Naive thymus-derived CD8-positive, alpha-beta T cell (primary cell): ENCODE measurements around the gene ABCD1. TPM values are rescaled to one million over a fixed set of nuclear protein-coding genes. Genes with fewer than 3 reads are reported as not detected.

Experiments
- ATAC-seq, 2 donors: fragments of 150-1000 bp; cut with Tn5 transposase in 1 of 2; sonication (Bioruptor Pico), chemical (Tn5 transposase) in 1 of 2; 1 replicate in 1 of 2; 2 replicates in 1 of 2; pipeline ENCODE4 v1.10.0; 2021; ENCODE audit warnings: mild to moderate bottlenecking in 2 of 2, moderate library complexity in 2 of 2
- POLR2A ChIA-PET: fragments of 350-600 bp; sonication (Branson Sonifier 250); formaldehyde crosslinking; loops from one replicate; lab custom pipeline; 2021; ENCODE audit warnings: antibody characterized with exemption; lab: Charles Lee
- DNase-seq, 10 donors: peaks; one replicate each; pipeline versions ENCODE4 v3.0.0 to v3.0.0-alpha.2; 2020 to 2022
- H3K27ac Mint-ChIP-seq, 10 donors: one replicate each; pipeline ENCODE4 v1.8.0; 2020 to 2022; ENCODE audit warnings: mild to moderate bottlenecking in 10 of 10, mixed read lengths in 10 of 10, moderate library complexity in 4 of 10, inconsistent platforms in 1 of 10
- H3K27me3 Mint-ChIP-seq, 5 donors: one replicate each; pipeline ENCODE4 v1.8.0; 2021 to 2022; ENCODE audit warnings: mixed read lengths in 5 of 5
- H3K36me3 Mint-ChIP-seq, 3 donors: one replicate each; pipeline ENCODE4 v1.8.0; 2020 to 2022; ENCODE audit warnings: mixed read lengths in 3 of 3, mild to moderate bottlenecking in 2 of 3, inconsistent platforms in 1 of 3
- H3K4me1 Mint-ChIP-seq, 4 donors: one replicate each; pipeline ENCODE4 v1.8.0; 2021 to 2022; ENCODE audit warnings: mixed read lengths in 4 of 4
- H3K4me3 Mint-ChIP-seq, 10 donors: one replicate each; pipeline ENCODE4 v1.8.0; 2020 to 2022; ENCODE audit warnings: mild to moderate bottlenecking in 10 of 10, mixed read lengths in 10 of 10, moderate library complexity in 6 of 10, inconsistent platforms in 1 of 10
- H3K9me3 Mint-ChIP-seq, 9 donors: one replicate each; pipeline ENCODE4 v1.8.0; 2020 to 2022; ENCODE audit warnings: mixed read lengths in 9 of 9, mild to moderate bottlenecking in 3 of 9, inconsistent platforms in 1 of 9, moderate library complexity in 1 of 9
- polyA plus RNA-seq, 3 donors: library from polyadenylated mRNA; unstranded; fragments of 300-500 nt; fragmentation: Illumina TruSeq; gene quantifications; one replicate each; pipeline ENCODE4 v1.2.3, GENCODE V29; 2021
- total RNA-seq, 8 experiments: library from RNA in 2 of 8; stranded (reverse) in 2 of 8; gene quantifications; one replicate each; pipeline ENCODE4 v1.2.3 and lab custom pipeline; 2021 to 2026

ABCD1 gene
- total and polyA plus RNA-seq, 5 experiments from 2014 or later = 1.1 to 7.3 (median 2.1) TPM

DNA sequence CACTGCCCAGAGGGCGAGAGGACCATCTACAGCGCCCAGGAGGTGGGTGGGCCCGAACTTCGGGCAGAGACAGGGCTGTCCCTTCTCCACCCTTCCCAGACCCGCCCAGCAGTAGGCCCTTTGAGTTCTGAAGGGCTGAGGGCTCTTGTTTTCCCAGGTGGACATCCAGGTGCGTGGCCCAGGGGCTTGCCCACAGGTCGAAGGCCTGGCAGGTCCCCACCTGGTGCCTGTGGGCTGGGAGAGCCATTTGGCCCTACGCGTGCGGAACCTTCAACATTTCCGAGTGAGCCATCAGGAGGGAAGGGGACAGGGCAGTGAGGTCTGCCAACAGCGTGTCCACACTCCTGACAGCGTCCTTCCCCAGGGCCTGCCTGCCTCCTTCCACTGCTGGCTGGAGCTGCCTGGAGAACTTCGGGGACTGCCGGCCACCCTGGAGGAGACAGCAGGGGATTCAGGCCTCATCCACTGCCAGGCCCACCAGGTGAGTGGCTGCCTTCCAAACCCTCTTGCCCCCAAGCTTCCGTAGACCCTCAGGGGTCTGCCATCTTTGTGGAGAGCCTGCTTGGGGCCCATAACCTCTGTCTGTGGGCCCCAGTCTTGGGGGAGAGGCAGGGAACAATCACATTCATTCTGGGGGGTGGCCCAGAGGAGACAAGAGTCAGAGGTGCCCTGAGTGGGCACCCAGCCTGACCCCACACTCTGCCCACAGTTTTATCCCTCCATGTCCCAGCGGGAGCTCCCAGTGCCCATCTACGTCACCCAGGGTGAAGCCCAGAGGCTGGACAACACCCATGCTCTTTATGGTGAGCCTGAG lies 46.2 kb downstream of the ABCD1 start:
- no peak for ATAC-seq
- H3K9me3 Mint-ChIP-seq = no peaks in the 10 kb centered on the region
- H3K4me3 Mint-ChIP-seq = no peak overlapping the region
- DNase-seq = no peak
- H3K36me3 Mint-ChIP-seq = no peaks in the 10 kb centered on the region
- POLR2A ChIA-PET = no interaction called here
- no peaks in the 10 kb centered on the region for H3K27me3 Mint-ChIP-seq
- peaks cover 5 to 16% (median 13%) of the 10 kb centered on the region in 4 donors for H3K4me1 Mint-ChIP-seq
- no peak overlapping the region for H3K27ac Mint-ChIP-seq

- ATAC-seq (no peak), DNase-seq (no peak)
- no peaks in the 10 kb centered on the region for H3K36me3 Mint-ChIP-seq
- peaks cover 3 to 9% (median 5%) of the 10 kb centered on the region in 4 donors for H3K4me1 Mint-ChIP-seq
- POLR2A ChIA-PET = no interaction called here
- no peak overlapping the region for H3K27ac Mint-ChIP-seq
- no peak overlapping the region for H3K4me3 Mint-ChIP-seq
- H3K9me3 Mint-ChIP-seq = no peaks in the 10 kb centered on the region
- H3K27me3 Mint-ChIP-seq = no peaks in the 10 kb centered on the region
Measured at GRCh38 chrX:153771415-153772315, 47.0 kb downstream of the ABCD1 start.

DNA sequence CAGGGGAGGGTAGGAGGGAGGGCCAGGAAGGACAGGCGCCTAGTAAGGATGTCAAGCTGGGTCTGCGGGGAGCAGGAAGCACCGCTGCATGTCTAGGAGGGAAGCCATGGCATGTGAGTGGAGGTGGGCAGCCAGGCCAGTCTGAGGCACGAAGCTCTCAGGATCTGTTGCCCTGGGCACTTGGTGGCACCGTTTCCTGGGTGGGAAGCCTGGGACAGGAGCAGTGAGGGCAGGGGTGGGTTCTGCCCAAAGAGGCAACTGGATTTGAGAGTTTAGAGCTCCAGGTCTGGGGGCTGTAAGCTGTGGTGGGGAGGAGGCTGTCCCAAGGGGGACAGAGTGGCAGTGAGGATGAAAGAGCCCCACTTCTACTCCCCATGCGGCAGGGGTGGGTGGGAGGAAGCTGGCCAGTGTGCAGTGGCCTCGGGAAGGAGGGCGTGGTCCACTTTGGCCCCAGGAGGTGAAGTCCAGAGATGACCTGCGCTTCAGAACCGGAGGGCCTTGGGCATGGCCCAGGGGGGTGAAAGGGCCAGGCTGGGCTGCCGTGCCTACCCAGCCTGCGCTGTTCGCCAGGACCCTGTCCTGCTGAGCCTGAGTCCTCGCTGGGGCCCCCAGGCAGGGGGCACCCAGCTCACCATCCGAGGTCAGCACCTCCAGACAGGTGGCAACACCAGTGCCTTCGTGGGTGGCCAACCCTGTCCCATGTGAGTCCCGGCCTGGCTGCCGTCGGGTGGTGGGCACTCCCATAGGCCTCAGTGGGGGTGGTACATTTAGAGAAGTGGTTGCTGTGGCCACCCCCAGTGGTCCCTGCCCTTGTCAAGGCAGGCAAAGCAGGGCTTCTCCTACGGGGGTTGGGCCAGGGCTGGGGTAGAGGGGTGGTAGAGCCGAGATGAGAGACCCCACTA lies 47.9 kb downstream of the ABCD1 start:
- Mint-ChIP-seq H3K36me3 (no peaks in the 10 kb centered on the region), H3K4me1 (peaks cover 3 to 8% (median 4%) of the 10 kb centered on the region in 4 donors), H3K27me3 (no peaks in the 10 kb centered on the region), H3K27ac (no peak overlapping the region), H3K9me3 (no peaks in the 10 kb centered on the region), H3K4me3 (no peak overlapping the region)
- ATAC-seq (no peak), DNase-seq (no peak)
- POLR2A ChIA-PET = interaction anchor here (0.5 kb wide), 2 partner anchors 18 to 279 kb away, joined by 3 to 7 read pairs; no protein-coding TSS in a partner anchor

- DNase-seq (no peak), ATAC-seq (no peak)
- Mint-ChIP-seq H3K27me3 (no peaks in the 10 kb centered on the region), H3K36me3 (no peaks in the 10 kb centered on the region), H3K27ac (no peak overlapping the region), H3K4me1 (peaks cover 0 to 2% (median 1%) of the 10 kb centered on the region in 4 donors), H3K9me3 (no peaks in the 10 kb centered on the region), H3K4me3 (no peak overlapping the region)
- POLR2A ChIA-PET = no interaction called here
Measured at GRCh38 chrX:153773218-153773611, 48.6 kb downstream of the ABCD1 start.

DNA sequence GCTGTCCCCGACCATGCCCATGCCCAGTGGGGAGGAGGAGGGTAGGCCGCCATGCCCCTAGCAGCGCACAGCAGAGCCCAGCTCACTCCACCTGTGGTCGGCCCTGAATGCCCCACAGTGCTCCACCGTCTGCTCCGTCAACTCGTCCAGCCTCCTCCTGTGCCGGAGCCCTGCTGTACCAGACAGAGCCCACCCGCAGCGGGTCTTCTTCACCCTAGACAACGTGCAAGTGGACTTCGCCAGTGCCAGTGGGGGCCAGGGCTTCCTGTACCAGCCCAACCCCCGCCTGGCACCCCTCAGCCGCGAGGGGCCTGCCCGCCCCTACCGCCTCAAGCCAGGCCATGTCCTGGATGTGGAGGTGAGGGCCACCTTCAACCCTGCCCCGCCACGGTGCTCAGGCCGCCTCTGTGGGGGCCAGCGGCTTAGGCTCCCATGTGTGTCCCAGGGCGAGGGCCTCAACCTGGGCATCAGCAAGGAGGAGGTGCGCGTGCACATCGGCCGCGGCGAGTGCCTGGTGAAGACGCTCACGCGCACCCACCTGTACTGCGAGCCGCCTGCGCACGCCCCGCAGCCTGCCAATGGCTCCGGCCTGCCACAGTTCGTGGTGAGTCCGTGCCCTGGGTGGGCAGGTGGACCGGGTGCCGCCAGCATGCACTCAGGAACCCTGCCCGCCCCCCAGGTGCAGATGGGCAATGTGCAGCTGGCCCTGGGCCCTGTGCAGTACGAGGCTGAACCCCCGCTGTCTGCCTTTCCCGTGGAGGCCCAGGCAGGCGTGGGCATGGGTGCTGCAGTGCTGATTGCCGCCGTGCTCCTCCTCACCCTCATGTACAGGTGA lies 49.3 kb downstream of the ABCD1 start:
- POLR2A ChIA-PET = no interaction called here
- H3K9me3 Mint-ChIP-seq = no peaks in the 10 kb centered on the region
- no peak overlapping the region for H3K4me3 Mint-ChIP-seq
- no peaks in the 10 kb centered on the region for H3K36me3 Mint-ChIP-seq
- no peak overlapping the region for H3K27ac Mint-ChIP-seq
- ATAC-seq = no peak
- H3K27me3 Mint-ChIP-seq = no peaks in the 10 kb centered on the region
- DNase-seq = no peak
- no peaks in the 10 kb centered on the region for H3K4me1 Mint-ChIP-seq

DNA sequence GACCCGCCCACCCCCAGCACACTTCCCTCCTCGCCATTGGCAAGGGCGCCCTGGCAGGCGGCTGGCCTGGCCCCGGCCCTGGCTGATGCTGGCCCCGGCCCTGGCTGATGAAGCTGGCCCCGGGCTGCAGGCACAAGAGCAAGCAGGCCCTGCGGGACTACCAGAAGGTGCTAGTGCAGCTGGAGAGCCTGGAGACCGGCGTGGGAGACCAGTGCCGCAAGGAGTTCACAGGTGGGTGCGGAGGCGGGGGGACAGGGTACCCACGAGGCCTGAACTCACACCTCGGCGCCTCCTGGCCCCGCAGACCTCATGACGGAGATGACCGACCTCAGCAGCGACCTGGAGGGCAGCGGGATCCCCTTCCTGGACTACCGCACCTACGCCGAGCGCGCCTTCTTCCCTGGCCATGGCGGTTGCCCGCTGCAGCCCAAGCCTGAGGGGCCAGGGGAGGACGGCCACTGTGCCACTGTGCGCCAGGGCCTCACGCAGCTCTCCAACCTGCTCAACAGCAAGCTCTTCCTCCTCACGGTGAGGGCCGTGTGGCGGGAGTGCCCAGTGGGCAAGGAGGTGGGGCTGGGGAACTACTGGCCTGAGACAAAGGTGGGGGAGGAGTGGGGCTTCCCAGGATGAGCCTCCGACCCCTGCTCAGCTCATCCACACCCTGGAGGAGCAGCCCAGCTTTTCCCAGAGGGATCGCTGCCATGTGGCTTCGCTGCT lies 50.1 kb downstream of the ABCD1 start:
- POLR2A ChIA-PET = no interaction called here
- no peak for ATAC-seq
- no peaks in the 10 kb centered on the region for H3K36me3 Mint-ChIP-seq
- DNase-seq = no peak
- H3K27ac Mint-ChIP-seq = no peak overlapping the region
- H3K27me3 Mint-ChIP-seq = no peaks in the 10 kb centered on the region
- H3K4me3 Mint-ChIP-seq = no peak overlapping the region
- H3K4me1 Mint-ChIP-seq = peaks cover 0 to 2% (median 1%) of the 10 kb centered on the region in 4 donors
- no peaks in the 10 kb centered on the region for H3K9me3 Mint-ChIP-seq

DNA sequence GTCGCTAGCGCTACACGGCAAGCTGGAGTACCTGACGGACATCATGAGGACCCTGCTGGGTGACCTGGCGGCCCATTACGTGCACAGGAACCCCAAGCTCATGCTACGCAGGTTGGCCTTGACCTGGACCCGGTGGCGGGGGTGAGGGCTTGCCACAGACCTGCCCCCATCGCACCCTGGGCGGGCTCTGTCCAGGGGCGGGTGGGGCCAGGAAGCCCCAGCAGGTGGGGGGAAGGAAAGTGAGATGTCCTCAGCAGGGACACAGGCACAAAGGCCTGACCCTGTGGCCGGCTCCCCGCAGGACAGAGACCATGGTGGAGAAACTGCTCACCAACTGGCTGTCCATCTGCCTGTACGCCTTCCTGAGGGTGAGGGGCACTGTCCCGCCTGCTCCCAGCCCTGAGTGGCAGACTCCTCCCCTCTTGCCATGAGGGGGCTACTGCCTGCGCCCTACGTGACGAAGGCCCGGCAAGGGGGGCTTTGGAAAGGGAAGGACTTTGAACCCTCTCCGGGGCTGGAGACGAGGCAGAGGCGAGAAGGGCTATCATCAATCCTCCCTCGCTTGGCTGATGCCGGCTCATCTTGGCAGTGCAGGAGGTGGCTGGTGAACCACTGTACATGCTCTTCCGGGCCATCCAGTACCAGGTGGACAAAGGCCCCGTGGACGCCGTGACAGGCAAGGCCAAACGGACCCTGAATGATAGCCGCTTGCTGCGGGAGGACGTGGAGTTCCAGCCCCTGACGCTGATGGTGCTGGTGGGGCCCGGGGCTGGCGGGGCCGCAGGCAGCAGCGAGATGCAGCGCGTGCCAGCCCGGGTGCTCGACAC lies 50.9 kb downstream of the ABCD1 start:
- H3K36me3 Mint-ChIP-seq = no peaks in the 10 kb centered on the region
- H3K9me3 Mint-ChIP-seq = no peaks in the 10 kb centered on the region
- DNase-seq = no peak
- peaks cover 6 to 10% (median 8%) of the 10 kb centered on the region in 4 donors for H3K4me1 Mint-ChIP-seq
- no peak overlapping the region for H3K4me3 Mint-ChIP-seq
- H3K27ac Mint-ChIP-seq = no peak overlapping the region
- ATAC-seq = no peak
- POLR2A ChIA-PET = no interaction called here
- H3K27me3 Mint-ChIP-seq = no peaks in the 10 kb centered on the region

DNA sequence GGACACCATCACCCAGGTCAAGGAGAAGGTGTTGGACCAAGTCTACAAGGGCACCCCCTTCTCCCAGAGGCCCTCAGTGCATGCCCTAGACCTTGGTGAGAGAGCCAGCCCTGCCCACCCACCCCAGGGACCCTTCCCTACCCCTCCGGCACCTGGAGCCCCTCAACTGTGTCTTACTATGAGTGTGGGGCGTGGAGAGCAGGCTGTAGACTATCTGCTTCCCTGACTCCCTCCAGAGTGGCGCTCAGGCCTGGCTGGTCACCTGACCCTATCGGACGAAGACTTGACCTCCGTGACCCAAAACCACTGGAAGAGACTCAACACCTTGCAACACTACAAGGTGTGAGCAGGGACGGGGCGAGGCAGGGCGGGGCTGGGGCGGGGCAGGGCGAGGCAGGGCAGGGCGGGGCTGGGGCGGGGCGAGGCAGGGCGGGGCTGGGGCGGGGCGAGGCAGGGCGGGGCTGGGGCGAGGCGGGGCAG lies 51.5 kb downstream of the ABCD1 start:
- Mint-ChIP-seq H3K36me3 (no peaks in the 10 kb centered on the region), H3K4me3 (no peak overlapping the region), H3K27ac (no peak overlapping the region), H3K9me3 (no peaks in the 10 kb centered on the region), H3K27me3 (no peaks in the 10 kb centered on the region), H3K4me1 (peaks cover 6 to 10% (median 8%) of the 10 kb centered on the region in 4 donors)
- DNase-seq (no peak), ATAC-seq (no peak)
- POLR2A ChIA-PET = no interaction called here

GRCh38 chrX:153776611-153777045 lies 52.0 kb downstream of the ABCD1 start:
- POLR2A ChIA-PET = no interaction called here
- no peak for DNase-seq
- Mint-ChIP-seq H3K36me3 (no peaks in the 10 kb centered on the region), H3K27ac (no peak overlapping the region), H3K9me3 (no peaks in the 10 kb centered on the region), H3K4me1 (peaks cover 6 to 10% (median 8%) of the 10 kb centered on the region in 4 donors), H3K27me3 (no peaks in the 10 kb centered on the region), H3K4me3 (no peak overlapping the region)
- ATAC-seq = no peak

DNA sequence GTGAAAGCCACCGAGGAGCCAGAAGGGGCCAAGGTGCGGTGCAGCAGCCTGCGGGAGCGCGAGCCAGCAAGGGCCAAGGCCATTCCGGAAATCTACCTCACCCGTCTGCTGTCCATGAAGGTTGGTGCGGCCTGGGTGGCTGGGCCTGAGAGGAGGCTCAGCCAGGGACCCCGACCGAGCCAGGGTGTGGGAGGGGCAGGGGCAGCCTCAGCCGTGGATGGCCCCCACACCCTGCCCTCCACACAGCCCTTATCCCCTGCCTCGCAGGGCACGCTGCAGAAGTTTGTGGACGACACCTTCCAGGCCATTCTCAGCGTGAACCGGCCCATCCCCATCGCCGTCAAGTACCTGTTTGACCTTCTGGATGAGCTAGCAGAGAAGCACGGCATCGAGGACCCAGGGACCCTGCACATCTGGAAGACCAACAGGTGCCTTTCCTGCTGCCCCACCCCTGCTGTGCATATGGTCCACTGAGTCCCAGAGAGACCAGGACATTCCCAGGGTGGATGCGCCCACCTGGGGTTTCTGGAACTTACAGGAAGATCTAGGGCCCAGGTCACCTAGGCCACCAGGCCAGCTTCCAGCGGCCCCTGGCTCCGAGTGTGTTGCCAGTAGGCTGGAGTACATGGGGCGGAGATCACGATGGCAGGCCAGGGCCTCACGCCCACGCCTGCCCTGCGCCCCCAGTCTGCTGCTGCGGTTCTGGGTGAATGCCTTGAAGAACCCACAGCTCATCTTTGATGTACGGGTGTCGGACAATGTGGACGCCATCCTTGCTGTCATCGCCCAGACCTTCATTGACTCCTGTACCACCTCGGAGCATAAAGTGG lies 52.8 kb downstream of the ABCD1 start:
- no peaks in the 10 kb centered on the region for H3K9me3 Mint-ChIP-seq
- no peaks in the 10 kb centered on the region for H3K36me3 Mint-ChIP-seq
- H3K4me1 Mint-ChIP-seq = peaks cover 6 to 10% (median 8%) of the 10 kb centered on the region in 4 donors
- ATAC-seq (no peak), DNase-seq (no peak)
- H3K4me3 Mint-ChIP-seq = no peak overlapping the region
- POLR2A ChIA-PET = no interaction called here
- no peaks in the 10 kb centered on the region for H3K27me3 Mint-ChIP-seq
- no peak overlapping the region for H3K27ac Mint-ChIP-seq
